ENCODE data around the gene CEACAM18.
A peak's percentile ranks its signal among the peaks of the same experiment; 100 is the strongest.
"Not testable (repeated sequence)": the region's sequence is repeated elsewhere in the genome, so short reads cannot be mapped to it uniquely, and the experiment has no call there.

Gene CEACAM18

GRCh38 chr19:51500931-51501330 is 22.6 kb downstream of the CEACAM18 start:
- DNase-seq, result not testable (repeated sequence)

- DNase-seq, result no peak
Measured at GRCh38 chr19:51501594-51502263, 23.4 kb downstream of the CEACAM18 start, which contains the start of gene SIGLEC12. Gene SIGLEC12 (minus strand): TSS chr19:51501800. CDS start chr19:51501733, 67 bp downstream.

- DNase-seq, result no peak
Measured at GRCh38 chr19:51503286-51503817, 25.0 kb downstream of the CEACAM18 start.

- DNase-seq, result no peak
Measured at GRCh38 chr19:51503896-51504295, 25.6 kb downstream of the CEACAM18 start.

GRCh38 chr19:51505904-51506303 is 27.6 kb downstream of the CEACAM18 start:
- no peak for DNase-seq

GRCh38 chr19:51507192-51507591 is 28.9 kb downstream of the CEACAM18 start:
- no peak for DNase-seq

- no peak for DNase-seq
Measured at GRCh38 chr19:51507640-51508058, 29.3 kb downstream of the CEACAM18 start.

- no peak for DNase-seq
Measured at GRCh38 chr19:51508059-51508733, 29.9 kb downstream of the CEACAM18 start.

- no peak for DNase-seq
Measured at GRCh38 chr19:51509823-51510660, 31.7 kb downstream of the CEACAM18 start.

- no peak for DNase-seq
Measured at GRCh38 chr19:51511353-51511752, 33.0 kb downstream of the CEACAM18 start.

GRCh38 chr19:51513968-51514367 is 35.6 kb downstream of the CEACAM18 start:
- no peak for DNase-seq

- DNase-seq, result peak; percentile 15
Measured at GRCh38 chr19:51514866-51515481, 36.6 kb downstream of the CEACAM18 start.

GRCh38 chr19:51520728-51521127 is 42.4 kb downstream of the CEACAM18 start:
- no peak for DNase-seq

- DNase-seq, result no peak
Measured at GRCh38 chr19:51521357-51521756, 43.0 kb downstream of the CEACAM18 start.

GRCh38 chr19:51521781-51522180 is 43.4 kb downstream of the CEACAM18 start:
- DNase-seq, result no peak

- DNase-seq, result no peak
Measured at GRCh38 chr19:51524666-51525264, 46.4 kb downstream of the CEACAM18 start.

- no peak for DNase-seq
Measured at GRCh38 chr19:51525651-51526050, 47.3 kb downstream of the CEACAM18 start.

- no peak for DNase-seq
Measured at GRCh38 chr19:51529301-51529700, 51.0 kb downstream of the CEACAM18 start.

- no peak for DNase-seq
Measured at GRCh38 chr19:51530616-51531015, 52.3 kb downstream of the CEACAM18 start.

- no peak for DNase-seq
Measured at GRCh38 chr19:51531349-51532315, 53.3 kb downstream of the CEACAM18 start, which contains the start of gene SIGLEC6. Gene SIGLEC6 (minus strand): TSS chr19:51531670. CDS start chr19:51531648, 22 bp downstream.

GRCh38 chr19:51535535-51535934 is 57.2 kb downstream of the CEACAM18 start:
- no peak for DNase-seq

All from stimulated activated CD4-positive, alpha-beta T cell treated with anti-CD3 and anti-CD28 coated beads, Interleukin-1b, Interleukin-23, amount 100 ng/mL, for 48 hours (primary cell).